H9 (cell line): ENCODE measurements around the gene LINGO1. TPM values are rescaled to one million over a fixed set of nuclear protein-coding genes. Genes with fewer than 3 reads are reported as not detected.
A peak's percentile ranks its signal among the peaks of the same experiment; 100 is the strongest.

ENCODE experiments used
- DNase-seq: peaks from one replicate; pipeline ENCODE4 v3.0.0-alpha.2; 2017
- H2AFZ ChIP-seq: one replicate; pipeline ENCODE4 v1.6.1; 2013; ENCODE audit warnings: mild to moderate bottlenecking, low read length, control low read depth, moderate library complexity
- H2AK5ac ChIP-seq: 2 replicates; pipeline ENCODE4 v1.6.1; 2013; ENCODE audit warnings: low read length, control low read depth, mixed read lengths; ENCODE audit not compliant: insufficient read length
- H2BK120ac ChIP-seq: one replicate; pipeline ENCODE4 v1.6.1; 2013; ENCODE audit warnings: low read depth, mild to moderate bottlenecking, low read length, control low read depth, inconsistent platforms; ENCODE audit not compliant: poor library complexity, severe bottlenecking
- H2BK12ac ChIP-seq: 2 replicates; pipeline ENCODE4 v1.6.1; 2013; ENCODE audit warnings: low read length, control low read depth, mixed read lengths, low read depth; ENCODE audit not compliant: insufficient read length
- H2BK15ac ChIP-seq: 2 replicates; pipeline ENCODE4 v1.6.1; 2013; ENCODE audit warnings: low read depth, low read length, control low read depth
- H2BK20ac ChIP-seq: one replicate; pipeline ENCODE4 v1.6.1; 2013; ENCODE audit warnings: low read depth, mild to moderate bottlenecking, low read length, control low read depth, inconsistent platforms; ENCODE audit not compliant: poor library complexity, severe bottlenecking
- H2BK5ac ChIP-seq: 2 replicates; pipeline ENCODE4 v1.6.1; 2013; ENCODE audit warnings: low read length, control low read depth, mixed read lengths; ENCODE audit not compliant: insufficient read length
- H3K14ac ChIP-seq: 2 replicates; pipeline ENCODE4 v1.6.1; 2013; ENCODE audit warnings: low read length, control low read depth; ENCODE audit not compliant: insufficient read depth
- H3K18ac ChIP-seq: 2 replicates; pipeline ENCODE4 v1.6.1; 2013; ENCODE audit warnings: low read depth, mild to moderate bottlenecking, mixed read lengths, low read length, control low read depth; ENCODE audit not compliant: insufficient read length
- H3K23ac ChIP-seq: 2 replicates; pipeline ENCODE4 v1.6.1; 2013; ENCODE audit warnings: low read length, control low read depth, mixed read lengths, low read depth; ENCODE audit not compliant: insufficient read length
- H3K23me2 ChIP-seq: 2 replicates; pipeline ENCODE4 v1.6.1; 2013; ENCODE audit warnings: low read depth, mild to moderate bottlenecking, mixed read lengths, low read length, control low read depth; ENCODE audit not compliant: insufficient read length, poor library complexity, severe bottlenecking
- H3K27ac ChIP-seq: 2 replicates; pipeline ENCODE4 v1.5.1; 2013; ENCODE audit warnings: low read length, control low read depth, mixed read lengths, low read depth; ENCODE audit not compliant: insufficient read length
- H3K27me3 ChIP-seq: 2 replicates; pipeline ENCODE4 v1.6.1; 2013; ENCODE audit warnings: low read length, control low read depth, inconsistent platforms; ENCODE audit not compliant: insufficient read depth
- H3K4ac ChIP-seq: 2 replicates; pipeline ENCODE4 v1.6.1; 2013; ENCODE audit warnings: low read depth, mild to moderate bottlenecking, control low read depth, inconsistent platforms, low read length, moderate library complexity
- H3K4me1 ChIP-seq: 2 replicates; pipeline ENCODE4 v1.6.1; 2013; ENCODE audit warnings: low read length, control low read depth, inconsistent platforms; ENCODE audit not compliant: insufficient read depth
- H3K4me2 ChIP-seq: 2 replicates; pipeline ENCODE4 v1.6.1; 2013; ENCODE audit warnings: low read length, control low read depth, mixed read lengths; ENCODE audit not compliant: insufficient read length, insufficient read depth
- H3K56ac ChIP-seq: 2 replicates; pipeline ENCODE4 v1.6.1; 2013; ENCODE audit warnings: low read depth, mild to moderate bottlenecking, mixed read lengths, low read length, control low read depth; ENCODE audit not compliant: insufficient read length
- H3K79me1 ChIP-seq: 2 replicates; pipeline ENCODE4 v1.6.1; 2013; ENCODE audit warnings: low read depth, mild to moderate bottlenecking, moderate library complexity, low read length, control low read depth, inconsistent platforms; ENCODE audit not compliant: insufficient read depth, poor library complexity, severe bottlenecking
- H3K79me2 ChIP-seq: 2 replicates; pipeline ENCODE4 v1.6.1; 2013; ENCODE audit warnings: low read length, control low read depth, inconsistent platforms; ENCODE audit not compliant: insufficient read depth
- H3K9ac ChIP-seq: 2 replicates; pipeline ENCODE4 v1.6.1; 2013; ENCODE audit warnings: low read length, control low read depth, mixed read lengths; ENCODE audit not compliant: insufficient read length; ENCODE audit errors: extremely low read depth
- H3K9me3 ChIP-seq: one replicate; pipeline ENCODE4 v1.6.1; 2013; ENCODE audit warnings: low read depth, low read length, inconsistent platforms; ENCODE audit not compliant: control insufficient read depth
- H3T11ph ChIP-seq: one replicate; pipeline ENCODE4 v1.6.1; 2013; ENCODE audit warnings: mild to moderate bottlenecking, low read length, control low read depth, inconsistent platforms
- H4K20me1 ChIP-seq: one replicate; pipeline ENCODE4 v1.6.1; 2013; ENCODE audit not compliant: control insufficient read depth, insufficient read length, insufficient read depth
- H4K5ac ChIP-seq: 2 replicates; pipeline ENCODE4 v1.6.1; 2013; ENCODE audit warnings: low read depth, mild to moderate bottlenecking, mixed read lengths, low read length, control low read depth; ENCODE audit not compliant: insufficient read length
- H4K8ac ChIP-seq: replicated peaks from 2 replicates; pipeline ENCODE4 v1.6.1; 2013; ENCODE audit warnings: low read length, control low read depth, mixed read lengths, low read depth; ENCODE audit not compliant: insufficient read length
- H4K91ac ChIP-seq: 2 replicates; pipeline ENCODE4 v1.6.1; 2013; ENCODE audit warnings: low read depth, mild to moderate bottlenecking, moderate library complexity, mixed read lengths, low read length, control low read depth; ENCODE audit not compliant: insufficient read length
- H3K27ac Mint-ChIP-seq, 3 experiments: 2 replicates in 2 of 3; 3 replicates in 1 of 3; pipeline ENCODE4 v1.8.0; 2020 to 2021; ENCODE audit warnings: mixed read lengths in 3 of 3, mild to moderate bottlenecking in 1 of 3, moderate library complexity in 1 of 3
- H3K27me3 Mint-ChIP-seq: 2 replicates; pipeline ENCODE4 v1.8.0; 2021; ENCODE audit warnings: low read depth, mild to moderate bottlenecking, moderate library complexity, mixed read lengths
- H3K36me3 Mint-ChIP-seq, 3 experiments: 2 replicates in 2 of 3; 3 replicates in 1 of 3; pipeline ENCODE4 v1.8.0; 2020 to 2021; ENCODE audit warnings: low read depth in 3 of 3, mixed read lengths in 3 of 3; ENCODE audit not compliant: insufficient read depth in 1 of 3
- H3K4me1 Mint-ChIP-seq, 2 experiments: 2 replicates each; pipeline ENCODE4 v1.8.0; 2020; ENCODE audit warnings: mixed read lengths in 2 of 2
- H3K4me3 Mint-ChIP-seq, 2 experiments: 2 replicates in 1 of 2; 3 replicates in 1 of 2; pipeline ENCODE4 v1.8.0; 2020 to 2021; ENCODE audit warnings: mild to moderate bottlenecking in 2 of 2, mixed read lengths in 2 of 2, moderate library complexity in 1 of 2
- H3K9me3 Mint-ChIP-seq, 2 experiments: 2 replicates in 1 of 2; 3 replicates in 1 of 2; pipeline ENCODE4 v1.8.0; 2020; ENCODE audit warnings: mild to moderate bottlenecking in 2 of 2, mixed read lengths in 2 of 2, moderate library complexity in 1 of 2
- WGBS: extraction: QIAGEN DNeasy Blood & Tissue Kit; methylation state at CpG from one replicate; pipeline ENCODE4 v1.1.7; 2013; ENCODE audit warnings: missing lambda C conversion rate, low lambda C conversion rate, mixed read lengths; ENCODE audit not compliant: insufficient read length; ENCODE audit errors: extremely low coverage; 5-methylcytosine and 5-hydroxymethylcytosine counted together
- total RNA-seq: library from RNA; stranded (reverse); gene quantifications from 2 replicates; pipeline ENCODE4 v1.2.1, GENCODE V29; 2021
- TF ChIP-seq, protein P1 (sequence below): fragments of 200-600 bp; sonication (generic); conservative IDR thresholded peaks from 3 replicates; pipeline ENCODE4 v1.8.0; 2021; ENCODE audit warnings: antibody characterized with exemption, mild to moderate bottlenecking

The LINGO1 gene
- total RNA-seq, 1 experiment from 2014 or later: 41.6 TPM

DNA sequence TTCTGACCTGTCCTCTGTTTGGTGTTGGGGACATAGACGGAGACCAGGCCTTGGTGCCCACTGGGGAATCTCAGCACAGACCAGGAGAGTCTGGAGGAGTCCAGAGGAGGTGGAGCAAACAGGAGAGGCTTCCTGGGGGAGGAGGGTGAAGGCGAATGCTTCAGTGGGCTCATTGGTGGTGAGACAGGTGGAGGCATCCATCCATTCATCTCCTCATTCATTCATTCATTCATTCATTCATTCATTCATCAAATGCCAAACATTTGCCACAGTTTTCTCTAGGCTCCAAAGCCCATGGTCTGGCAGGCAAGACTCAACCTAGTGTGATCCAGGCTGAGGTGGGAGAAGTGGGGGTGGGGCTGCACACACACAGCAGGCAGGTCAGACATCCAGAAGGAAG is 7.9 kb upstream of the LINGO1 start:
- no CpG with 5 or more reads among the region's 2 CpGs for WGBS
- H3K4me2 ChIP-seq: no peak overlapping the region
- no peak overlapping the region for H2AK5ac ChIP-seq
- no peak overlapping the region for H3T11ph ChIP-seq
- H3K56ac ChIP-seq: no peak overlapping the region
- Mint-ChIP-seq H3K27me3 (peaks cover 17% of the 10 kb centered on the region), H3K36me3 (no peaks in the 10 kb centered on the region), H3K27ac (peak overlapping the region in 1 of 3 experiments; percentile 65; a peak in 2 of 7 replicates), H3K9me3 (no peaks in the 10 kb centered on the region), H3K4me3 (no peak overlapping the region), H3K4me1 (peaks cover 30 to 36% of the 10 kb centered on the region in 2 experiments)
- no peak overlapping the region for H3K4ac ChIP-seq
- no peak overlapping the region for H2BK15ac ChIP-seq
- no peak overlapping the region for H2AFZ ChIP-seq
- no peak overlapping the region for H2BK20ac ChIP-seq
- no peaks in the 10 kb centered on the region for H3K79me2 ChIP-seq
- no peak overlapping the region for H4K91ac ChIP-seq
- H3K9me3 ChIP-seq: no peaks in the 10 kb centered on the region
- H2BK12ac ChIP-seq: no peak overlapping the region
- no peaks in the 10 kb centered on the region for H4K20me1 ChIP-seq
- TF ChIP-seq, protein P1, sequence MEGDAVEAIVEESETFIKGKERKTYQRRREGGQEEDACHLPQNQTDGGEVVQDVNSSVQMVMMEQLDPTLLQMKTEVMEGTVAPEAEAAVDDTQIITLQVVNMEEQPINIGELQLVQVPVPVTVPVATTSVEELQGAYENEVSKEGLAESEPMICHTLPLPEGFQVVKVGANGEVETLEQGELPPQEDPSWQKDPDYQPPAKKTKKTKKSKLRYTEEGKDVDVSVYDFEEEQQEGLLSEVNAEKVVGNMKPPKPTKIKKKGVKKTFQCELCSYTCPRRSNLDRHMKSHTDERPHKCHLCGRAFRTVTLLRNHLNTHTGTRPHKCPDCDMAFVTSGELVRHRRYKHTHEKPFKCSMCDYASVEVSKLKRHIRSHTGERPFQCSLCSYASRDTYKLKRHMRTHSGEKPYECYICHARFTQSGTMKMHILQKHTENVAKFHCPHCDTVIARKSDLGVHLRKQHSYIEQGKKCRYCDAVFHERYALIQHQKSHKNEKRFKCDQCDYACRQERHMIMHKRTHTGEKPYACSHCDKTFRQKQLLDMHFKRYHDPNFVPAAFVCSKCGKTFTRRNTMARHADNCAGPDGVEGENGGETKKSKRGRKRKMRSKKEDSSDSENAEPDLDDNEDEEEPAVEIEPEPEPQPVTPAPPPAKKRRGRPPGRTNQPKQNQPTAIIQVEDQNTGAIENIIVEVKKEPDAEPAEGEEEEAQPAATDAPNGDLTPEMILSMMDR: no peak
- H3K79me1 ChIP-seq: no peaks in the 10 kb centered on the region
- DNase-seq: no peak
- H3K14ac ChIP-seq: no peak overlapping the region
- no peak overlapping the region for H3K23ac ChIP-seq
- H4K8ac ChIP-seq: no peak overlapping the region
- H2BK120ac ChIP-seq: no peak overlapping the region
- no peak overlapping the region for H2BK5ac ChIP-seq
- no peak overlapping the region for H3K27ac ChIP-seq
- H3K27me3 ChIP-seq: no peaks in the 10 kb centered on the region
- no peak overlapping the region for H4K5ac ChIP-seq
- no peak overlapping the region for H3K9ac ChIP-seq
- H3K4me1 ChIP-seq: no peaks in the 10 kb centered on the region
- H3K18ac ChIP-seq: no peak overlapping the region
- H3K23me2 ChIP-seq: no peaks in the 10 kb centered on the region
